Panc1 (cell line): Measurements from ENCODE around the gene KCTD15. TPM values are rescaled to one million over a fixed set of nuclear protein-coding genes. Genes with fewer than 3 reads are reported as not detected.

Source experiments
- ATAC-seq: fragments of 200-7000 bp; cut with Tn5 transposase; 2 replicates; pipeline ENCODE4 v1.9.1; 2020; ENCODE audit warnings: mild to moderate bottlenecking, moderate library complexity
- BruUV-seq: library from RNA; stranded (reverse); fragments of 400-500 nt; replicated peaks from 2 replicates; lab custom pipeline; 2021; lab: Mats Ljungman, UMichigan
- CTCF ChIA-PET: fragments of 300-600 bp; sonication (Branson Sonifier 250); formaldehyde crosslinking; loops from one replicate; lab custom pipeline; 2022; ENCODE audit warnings: antibody characterized with exemption; lab: Charles Lee
- POLR2A ChIA-PET: fragments of 300-600 bp; sonication (Branson Sonifier 250); formaldehyde crosslinking; loops from one replicate; lab custom pipeline; 2022; ENCODE audit warnings: antibody characterized with exemption; lab: Charles Lee
- DNase-seq: peaks from one replicate; pipeline ENCODE4 v3.0.0-alpha.2; 2010; ENCODE audit warnings: low read depth, low spot score
- H3K27ac ChIP-seq: 2 replicates; pipeline ENCODE4 v1.5.1; 2011; ENCODE audit warnings: mild to moderate bottlenecking, low read length, inconsistent platforms
- H3K27me3 ChIP-seq: fragments of 200-500 bp; sonication (Bioruptor generic); 2 replicates; pipeline ENCODE4 v1.6.0; 2014; ENCODE audit warnings: low read length, inconsistent platforms; ENCODE audit not compliant: control insufficient read depth, insufficient read depth
- H3K36me3 ChIP-seq: fragments of 200-500 bp; sonication (Bioruptor generic); 2 replicates; pipeline ENCODE4 v1.5.1; 2014; ENCODE audit warnings: inconsistent platforms, mild to moderate bottlenecking, low read length, moderate library complexity; ENCODE audit not compliant: control insufficient read depth, insufficient read depth
- H3K4me1 ChIP-seq: 2 replicates; pipeline ENCODE4 v1.5.1; 2011; ENCODE audit warnings: inconsistent platforms, mild to moderate bottlenecking, low read length, moderate library complexity; ENCODE audit not compliant: control insufficient read depth, insufficient read depth
- H3K4me3 ChIP-seq, 2 experiments: 2 replicates each; pipeline ENCODE4 v1.5.1; 2011 to 2012; ENCODE audit warnings: low read depth in 2 of 2, low read length in 2 of 2, mild to moderate bottlenecking in 2 of 2, inconsistent platforms in 1 of 2, moderate library complexity in 1 of 2
- H3K9me3 ChIP-seq: fragments of 200-500 bp; sonication (Bioruptor generic); 2 replicates; pipeline ENCODE4 v1.5.1; 2014; ENCODE audit warnings: low read depth, mild to moderate bottlenecking, inconsistent platforms, low read length, moderate library complexity; ENCODE audit not compliant: control insufficient read depth, insufficient read depth
- CTCF ChIP-seq: fragments of 450-650 bp; IDR thresholded peaks from 2 replicates; pipeline ENCODE4 v1.5.1; 2017; ENCODE audit warnings: mild to moderate bottlenecking
- POLR2AphosphoS5 ChIP-seq: IDR thresholded peaks from 2 replicates; pipeline ENCODE4 v1.6.1; 2012; ENCODE audit warnings: mild to moderate bottlenecking, low read depth, low read length, moderate library complexity
- REST ChIP-seq, 2 experiments: IDR thresholded peaks; 2 replicates each; pipeline ENCODE4 v1.6.1; 2011 to 2012; ENCODE audit warnings: low read depth in 2 of 2, control low read depth in 1 of 2, low read length in 1 of 2, mild to moderate bottlenecking in 1 of 2, moderate library complexity in 1 of 2; ENCODE audit not compliant: insufficient read depth in 1 of 2
- SIN3A ChIP-seq: IDR thresholded peaks from 2 replicates; pipeline ENCODE4 v1.6.1; 2012; ENCODE audit warnings: low read depth, mild to moderate bottlenecking, low read length, moderate library complexity, borderline replicate concordance; ENCODE audit not compliant: insufficient read depth
- TCF7L2 ChIP-seq: IDR thresholded peaks from 2 replicates; pipeline ENCODE4 v1.6.1; 2011; ENCODE audit warnings: mild to moderate bottlenecking, low read depth, low read length, inconsistent platforms
- in situ Hi-C: cut with HindIII; loops from 2 replicates; pipeline ENCODE4 v1.10.0; 2016; ENCODE audit warnings: low sequenced_read_pairs, low pct_unique_long_range_greater_than_20kb
- intact Hi-C: fragments of 100-400 bp; cut with micrococcal nuclease; formaldehyde crosslinking; loops from one replicate; pipeline ENCODE4 v1.10.0; 2022; ENCODE audit not compliant: unreplicated experiment
- total RNA-seq: library from RNA; stranded (reverse); gene quantifications from one replicate; pipeline ENCODE4 v1.2.1, GENCODE V29; 2021; ENCODE audit not compliant: unreplicated experiment

Gene KCTD15
- total RNA-seq, 1 experiment from 2014 or later: 27.8 TPM

DNA sequence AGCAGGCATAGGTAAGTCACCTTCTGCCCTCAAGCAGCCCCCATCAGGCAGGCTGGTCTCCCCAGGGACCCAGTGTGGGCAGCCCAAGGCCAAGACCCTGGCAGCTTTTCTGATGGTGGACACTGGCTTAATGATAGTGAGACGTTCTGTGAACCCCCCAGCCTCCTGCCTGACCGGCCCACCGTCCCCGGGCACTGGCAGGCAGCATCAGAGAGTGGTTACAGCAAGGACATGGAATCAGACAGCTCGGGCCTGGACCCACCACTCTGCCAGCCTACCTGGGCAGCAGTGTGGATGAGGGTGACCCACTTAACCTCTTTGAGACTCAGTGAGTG, 45.3 kb upstream of the KCTD15 start:
- no peaks in the 10 kb centered on the region for H3K9me3 ChIP-seq
- DNase-seq (no peak), ATAC-seq (no peak)
- no peak for TF ChIP-seq REST (IDR thresholded peaks at IDR 0.05; ENCODE audit: insufficient read depth in 1 of 2, low read depth in 2 of 2, low read length in 1 of 2)
- TF ChIP-seq TCF7L2: no peak
- no peak for TF ChIP-seq CTCF
- no peak for TF ChIP-seq POLR2AphosphoS5
- TF ChIP-seq SIN3A: no peak
- no peaks in the 10 kb centered on the region for H3K4me1 ChIP-seq
- H3K36me3 ChIP-seq: no peaks in the 10 kb centered on the region
- H3K4me3 ChIP-seq: no peak overlapping the region
- no peak overlapping the region for H3K27ac ChIP-seq
- peaks cover 13% of the 10 kb centered on the region for H3K27me3 ChIP-seq
- BruUV-seq: no TSS peak
- CTCF ChIA-PET: no interaction called here
- intact Hi-C loops (no loop called here), in situ Hi-C loops (no loop called here)
- POLR2A ChIA-PET: no interaction called here

- POLR2A ChIA-PET: no interaction called here
- Histone ChIP-seq H3K27me3 (peaks cover 6% of the 10 kb centered on the region), H3K9me3 (no peaks in the 10 kb centered on the region), H3K4me1 (no peaks in the 10 kb centered on the region), H3K36me3 (no peaks in the 10 kb centered on the region), H3K27ac (no peak overlapping the region), H3K4me3 (no peak overlapping the region)
- TF ChIP-seq SIN3A: no peak
- no peak for TF ChIP-seq TCF7L2
- ATAC-seq: no peak
- CTCF ChIA-PET: no interaction called here
- intact Hi-C loops: no loop called here
- no TSS peak for BruUV-seq
- DNase-seq: no peak
- in situ Hi-C loops: no loop called here
These were observed 44.5 kb upstream of the KCTD15 start for GRCh38 chr19:33752018-33752800.

- intact Hi-C loops (no loop called here), in situ Hi-C loops (no loop called here)
- ATAC-seq (no peak), DNase-seq (no peak)
- H3K27ac ChIP-seq: no peak overlapping the region
- ChIA-PET CTCF (no interaction called here), POLR2A (no interaction called here)
- no peaks in the 10 kb centered on the region for H3K9me3 ChIP-seq
- no TSS peak for BruUV-seq
- no peaks in the 10 kb centered on the region for H3K36me3 ChIP-seq
- peaks cover 4% of the 10 kb centered on the region for H3K27me3 ChIP-seq
- TF ChIP-seq REST (IDR thresholded peaks at IDR 0.05; ENCODE audit: insufficient read depth in 1 of 2, low read depth in 2 of 2, low read length in 1 of 2): no peak
- TF ChIP-seq TCF7L2: no peak
- TF ChIP-seq SIN3A: no peak
- no peak for TF ChIP-seq CTCF
- TF ChIP-seq POLR2AphosphoS5: no peak
- no peak overlapping the region for H3K4me3 ChIP-seq
- H3K4me1 ChIP-seq: no peaks in the 10 kb centered on the region
These were observed 43.7 kb upstream of the KCTD15 start for GRCh38 chr19:33752945-33753344.
